ENCODE results near the gene KIF26B.

KIF26B gene

DNA sequence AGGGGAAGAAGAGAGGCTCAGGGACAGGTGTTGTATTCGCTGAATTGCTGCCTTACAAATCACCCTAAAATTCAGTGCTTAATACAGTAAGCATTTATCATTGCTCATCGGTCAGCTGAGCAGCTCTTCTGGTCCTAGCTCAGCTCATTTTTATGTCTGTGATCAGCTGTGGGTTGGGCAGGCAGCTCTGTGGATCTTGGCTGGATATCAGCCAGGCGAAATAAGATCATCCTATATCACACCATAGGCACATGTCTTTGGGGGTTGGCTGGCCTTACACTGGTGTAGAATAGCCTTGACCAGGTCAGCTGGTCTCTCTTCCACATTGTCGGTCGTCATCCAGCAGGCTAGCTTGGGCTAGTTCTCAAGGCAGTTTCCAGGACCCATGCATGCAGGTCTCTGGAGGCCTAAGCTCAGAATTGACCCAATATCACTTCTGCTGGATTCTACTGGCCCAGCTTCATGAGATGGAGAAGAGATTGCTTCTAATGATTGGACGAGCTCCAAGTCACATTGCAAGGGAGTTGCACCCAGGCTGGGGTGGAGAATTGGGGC, 448.6 kb downstream of the KIF26B start:
- in situ Hi-C loops (cut with HindIII; ENCODE audit: low pct_unique_long_range_greater_than_20kb, low sequenced_read_pairs) = no loop called here
- TF ChIP-seq JUND (IDR thresholded peaks at IDR 0.05; ENCODE audit: low read depth) = no peak
- no peak for DNase-seq (ENCODE audit: low read depth in 1 of 2, low spot score in 1 of 2)

DNA sequence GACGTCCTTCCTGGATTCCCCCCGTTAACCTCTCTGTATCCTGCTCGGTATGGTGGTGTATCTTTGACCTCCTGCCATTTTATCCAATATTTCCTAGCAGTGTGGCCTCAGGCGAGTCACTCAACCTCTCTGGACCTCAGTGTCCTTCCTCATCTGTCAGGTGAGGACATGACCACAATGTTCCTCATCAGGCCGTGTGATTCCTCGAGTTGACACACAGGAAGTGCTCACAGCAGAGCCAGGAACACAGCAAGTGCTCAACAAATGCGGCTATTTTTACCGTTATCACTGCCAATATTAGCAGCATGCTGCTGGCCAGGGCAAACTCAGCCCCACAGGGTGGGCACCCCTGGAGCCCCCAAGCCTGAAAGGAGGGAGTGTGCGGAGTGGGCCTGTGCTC, 450.2 kb downstream of the KIF26B start:
- in situ Hi-C loops (cut with HindIII; ENCODE audit: low pct_unique_long_range_greater_than_20kb, low sequenced_read_pairs) = no loop called here
- DNase-seq (ENCODE audit: low read depth in 1 of 2, low spot score in 1 of 2) = no peak

DNA sequence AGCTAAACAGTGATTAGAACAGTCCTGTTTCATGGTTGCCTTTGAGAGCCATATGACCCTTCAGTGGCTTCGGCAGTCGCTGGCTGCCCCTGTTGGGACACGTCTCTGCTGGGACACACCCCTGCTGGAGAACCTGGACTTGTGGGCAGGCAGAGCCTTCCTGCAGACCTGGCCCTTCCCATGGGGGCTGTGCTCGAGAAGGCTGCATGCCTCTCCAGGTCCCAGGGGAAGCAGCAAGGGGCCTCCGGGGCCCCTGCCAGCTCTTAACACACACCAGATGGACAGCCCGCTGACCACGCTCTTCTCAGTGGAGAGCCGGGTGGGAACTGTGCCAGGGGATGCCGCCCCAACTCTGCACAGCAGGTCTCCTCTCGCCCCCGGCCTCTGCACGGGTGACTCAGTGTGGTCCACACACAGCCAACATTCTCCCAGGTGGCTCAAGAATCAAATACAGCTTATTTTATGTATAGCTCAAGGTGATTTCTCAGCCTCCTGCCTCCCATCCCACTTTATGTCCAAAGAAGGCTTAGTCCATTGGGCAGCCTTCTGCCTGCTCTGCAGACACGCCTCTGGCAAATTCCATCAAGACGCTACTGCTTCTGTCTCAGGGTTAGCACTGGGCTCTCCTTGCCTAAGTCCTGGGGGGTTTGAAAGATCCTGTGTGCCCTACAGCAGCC, 450.8 kb downstream of the KIF26B start:
- TF ChIP-seq JUND (IDR thresholded peaks at IDR 0.05; ENCODE audit: low read depth) = no peak
- no peak for DNase-seq (ENCODE audit: low read depth in 1 of 2, low spot score in 1 of 2)
- in situ Hi-C loops (cut with HindIII; ENCODE audit: low pct_unique_long_range_greater_than_20kb, low sequenced_read_pairs) = no loop called here

More for the DNA sequence above, 450.2 kb downstream of the KIF26B start:
- no peak for TF ChIP-seq JUND (IDR thresholded peaks at IDR 0.05; ENCODE audit: low read depth)

DNA sequence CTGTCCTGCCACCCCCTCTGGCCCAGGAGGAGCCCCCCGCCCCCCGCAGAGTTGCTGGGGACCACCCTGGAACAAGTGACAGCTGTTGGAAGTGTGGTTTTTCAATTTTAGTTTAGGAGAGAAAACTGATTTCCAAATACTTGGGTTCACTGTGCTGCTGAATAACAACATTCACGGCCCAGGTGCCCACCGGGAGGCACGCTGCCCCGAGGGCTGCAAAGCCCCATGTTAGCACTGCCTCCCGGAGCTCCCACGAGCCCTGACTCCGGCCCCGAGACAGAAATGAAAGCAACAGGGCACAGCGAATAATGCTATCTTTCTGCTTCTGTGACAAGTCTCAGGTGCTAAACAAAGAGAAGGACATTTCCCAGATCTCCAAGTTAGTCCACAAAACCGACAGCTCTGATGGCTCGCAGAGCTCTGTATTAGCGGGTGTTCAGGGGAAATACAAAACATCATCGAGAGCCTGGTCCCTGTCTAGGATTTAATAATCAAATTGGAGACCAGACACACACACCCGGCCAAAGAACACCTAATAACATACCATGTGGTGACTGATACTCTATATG, 451.5 kb downstream of the KIF26B start:
- no peak for TF ChIP-seq JUND (IDR thresholded peaks at IDR 0.05; ENCODE audit: low read depth)
- DNase-seq (ENCODE audit: low read depth in 1 of 2, low spot score in 1 of 2) = no peak
- in situ Hi-C loops (cut with HindIII; ENCODE audit: low pct_unique_long_range_greater_than_20kb, low sequenced_read_pairs) = no loop called here

DNA sequence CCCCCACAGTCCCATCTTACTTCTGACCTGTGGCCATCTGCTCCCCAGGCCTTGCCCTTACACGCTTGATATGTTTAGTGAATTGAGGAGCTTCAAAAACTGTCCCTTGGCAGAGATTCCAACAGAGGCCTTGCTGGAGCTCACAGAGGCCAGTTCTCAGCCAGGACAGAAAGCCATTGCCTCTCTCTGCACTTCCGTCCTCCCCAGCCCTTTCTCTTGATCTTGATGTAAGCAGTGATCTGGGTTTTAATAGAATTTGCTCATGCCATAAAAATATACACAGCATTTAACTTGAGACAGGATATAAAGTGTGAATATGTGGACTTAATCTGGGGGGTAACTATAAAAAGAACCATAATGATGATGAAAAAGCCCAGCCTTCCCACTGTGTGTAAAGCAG, 453.5 kb downstream of the KIF26B start:
- TF ChIP-seq JUND (IDR thresholded peaks at IDR 0.05; ENCODE audit: low read depth) = no peak
- in situ Hi-C loops (cut with HindIII; ENCODE audit: low pct_unique_long_range_greater_than_20kb, low sequenced_read_pairs) = no loop called here
- no peak for DNase-seq (ENCODE audit: low read depth in 1 of 2, low spot score in 1 of 2)

DNA sequence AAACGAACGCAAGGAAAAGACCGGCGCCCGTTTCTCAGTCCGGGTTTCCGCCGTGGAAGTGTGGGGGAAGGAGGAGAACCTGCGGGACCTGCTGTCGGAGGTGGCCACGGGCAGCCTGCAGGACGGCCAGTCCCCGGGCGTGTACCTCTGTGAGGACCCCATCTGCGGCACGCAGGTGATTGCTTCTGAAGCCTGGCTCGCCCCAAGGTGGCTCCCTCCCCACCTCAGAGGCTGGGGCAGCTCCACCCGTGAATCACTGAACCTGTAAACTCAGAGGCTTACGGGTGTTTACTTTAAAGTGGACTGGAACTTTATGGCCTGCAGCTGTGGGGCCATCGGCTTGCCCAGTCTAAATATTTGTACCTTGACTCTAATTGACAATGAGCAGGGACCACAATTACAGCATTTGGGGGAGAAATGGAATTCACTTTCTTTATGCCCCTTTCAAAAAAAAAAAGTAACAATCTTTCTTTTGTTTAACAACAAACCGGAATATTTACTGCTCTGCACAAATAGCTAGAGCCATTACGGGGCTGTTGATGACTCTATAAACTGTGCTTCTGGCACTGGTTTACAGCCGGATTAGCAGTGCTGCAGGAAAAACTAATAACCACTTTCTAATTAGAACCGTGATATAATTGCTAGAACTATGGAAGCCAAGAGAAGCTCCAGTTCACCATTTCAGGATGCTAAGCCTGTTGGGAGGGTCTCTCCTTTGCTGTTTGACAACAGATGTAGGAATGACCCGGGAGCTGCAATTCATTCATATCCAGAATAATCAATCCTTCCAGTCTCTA, 454.8 kb downstream of the KIF26B start:
- in situ Hi-C loops (cut with HindIII; ENCODE audit: low pct_unique_long_range_greater_than_20kb, low sequenced_read_pairs) = no loop called here
- no peak for TF ChIP-seq JUND (IDR thresholded peaks at IDR 0.05; ENCODE audit: low read depth)
- peak in 1 of 2 experiments; percentile 12 for DNase-seq (ENCODE audit: low read depth in 1 of 2, low spot score in 1 of 2)

DNA sequence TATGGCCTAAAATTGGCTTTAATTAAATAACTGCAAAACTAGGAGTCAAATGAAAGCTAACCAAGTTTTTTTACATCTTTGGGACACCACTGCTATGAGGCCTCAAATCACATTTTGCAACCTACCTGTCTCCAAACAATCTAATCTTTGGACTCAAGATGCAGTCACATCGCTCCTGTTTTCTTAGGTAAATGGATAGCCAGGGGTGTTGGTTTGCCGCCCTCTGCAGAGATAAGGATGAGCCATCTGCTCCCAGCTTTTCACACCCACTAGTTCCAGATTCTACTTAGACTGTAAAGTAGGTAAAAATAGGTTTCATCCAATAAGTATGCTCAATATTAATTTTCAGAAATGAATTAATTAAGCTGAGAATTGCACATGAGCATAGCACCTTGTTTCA, 456.5 kb downstream of the KIF26B start:
- TF ChIP-seq JUND (IDR thresholded peaks at IDR 0.05; ENCODE audit: low read depth) = no peak
- in situ Hi-C loops (cut with HindIII; ENCODE audit: low pct_unique_long_range_greater_than_20kb, low sequenced_read_pairs) = no loop called here
- no peak for DNase-seq (ENCODE audit: low read depth in 1 of 2, low spot score in 1 of 2)

DNA sequence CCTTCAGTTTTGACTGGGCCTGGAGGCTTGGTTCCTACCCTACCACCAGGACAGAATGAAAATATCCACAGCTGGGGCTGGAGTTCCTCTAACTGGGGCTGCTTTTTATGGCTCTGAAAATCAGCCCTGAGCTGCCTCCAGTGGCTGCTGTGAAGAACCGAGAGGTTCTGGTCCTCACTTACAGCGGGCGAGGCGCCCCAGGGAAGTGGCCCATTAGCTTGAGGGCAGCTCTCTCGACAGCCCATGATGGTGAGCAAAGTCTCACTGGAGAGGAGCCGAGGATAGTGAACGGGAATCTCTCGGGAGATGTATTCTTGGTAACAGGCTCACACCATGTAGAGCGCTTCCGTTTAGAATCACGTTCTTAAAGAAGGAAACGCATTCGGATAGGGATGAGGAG, 459.7 kb downstream of the KIF26B start:
- no peak for TF ChIP-seq JUND (IDR thresholded peaks at IDR 0.05; ENCODE audit: low read depth)
- no peak for DNase-seq (ENCODE audit: low read depth in 1 of 2, low spot score in 1 of 2)
- in situ Hi-C loops (cut with HindIII; ENCODE audit: low pct_unique_long_range_greater_than_20kb, low sequenced_read_pairs) = no loop called here

DNA sequence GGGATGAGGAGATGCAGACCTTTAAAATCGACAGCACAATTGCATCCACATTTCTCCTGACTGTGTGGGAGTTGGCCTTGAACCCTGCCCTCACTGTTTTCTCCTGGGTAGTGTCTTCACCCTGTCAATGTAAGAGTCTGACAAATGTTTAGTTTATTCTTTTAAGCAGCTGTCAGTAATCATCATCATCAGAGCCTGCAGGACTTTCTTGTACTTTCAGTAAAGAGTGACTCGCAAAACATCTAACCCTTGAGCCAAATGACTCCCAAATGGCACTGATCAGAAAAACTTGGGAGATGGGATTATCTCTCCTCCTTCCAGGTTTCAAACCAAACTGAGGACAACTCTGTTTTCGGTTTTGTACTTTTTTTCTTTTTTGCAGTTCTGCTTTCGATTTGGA, 460.2 kb downstream of the KIF26B start:
- no peak for DNase-seq (ENCODE audit: low read depth in 1 of 2, low spot score in 1 of 2)
- in situ Hi-C loops (cut with HindIII; ENCODE audit: low pct_unique_long_range_greater_than_20kb, low sequenced_read_pairs) = no loop called here
- no peak for TF ChIP-seq JUND (IDR thresholded peaks at IDR 0.05; ENCODE audit: low read depth)

DNA sequence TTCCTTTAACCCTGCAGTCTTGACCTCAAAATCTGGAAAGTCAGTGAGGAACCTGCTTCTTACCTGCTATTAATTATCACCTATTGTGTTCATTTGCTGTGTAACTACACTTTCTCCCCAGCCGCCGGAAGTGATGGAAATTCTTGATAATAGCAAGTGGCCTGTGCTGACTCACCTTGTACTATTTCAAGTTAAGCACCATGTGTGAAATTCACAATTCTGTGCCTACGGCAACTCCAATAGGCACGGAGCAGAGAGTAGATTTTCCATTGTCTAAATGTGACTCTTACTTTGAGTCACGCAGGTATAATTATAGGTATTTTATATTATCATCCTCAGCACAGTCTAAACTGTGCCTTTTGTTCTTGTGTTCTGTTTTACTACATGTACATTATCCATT, 466.8 kb downstream of the KIF26B start:
- in situ Hi-C loops (cut with HindIII; ENCODE audit: low pct_unique_long_range_greater_than_20kb, low sequenced_read_pairs) = no loop called here
- TF ChIP-seq JUND (IDR thresholded peaks at IDR 0.05; ENCODE audit: low read depth) = no peak
- DNase-seq (ENCODE audit: low read depth in 1 of 2, low spot score in 1 of 2) = peak in 1 of 2 experiments; percentile 25

DNA sequence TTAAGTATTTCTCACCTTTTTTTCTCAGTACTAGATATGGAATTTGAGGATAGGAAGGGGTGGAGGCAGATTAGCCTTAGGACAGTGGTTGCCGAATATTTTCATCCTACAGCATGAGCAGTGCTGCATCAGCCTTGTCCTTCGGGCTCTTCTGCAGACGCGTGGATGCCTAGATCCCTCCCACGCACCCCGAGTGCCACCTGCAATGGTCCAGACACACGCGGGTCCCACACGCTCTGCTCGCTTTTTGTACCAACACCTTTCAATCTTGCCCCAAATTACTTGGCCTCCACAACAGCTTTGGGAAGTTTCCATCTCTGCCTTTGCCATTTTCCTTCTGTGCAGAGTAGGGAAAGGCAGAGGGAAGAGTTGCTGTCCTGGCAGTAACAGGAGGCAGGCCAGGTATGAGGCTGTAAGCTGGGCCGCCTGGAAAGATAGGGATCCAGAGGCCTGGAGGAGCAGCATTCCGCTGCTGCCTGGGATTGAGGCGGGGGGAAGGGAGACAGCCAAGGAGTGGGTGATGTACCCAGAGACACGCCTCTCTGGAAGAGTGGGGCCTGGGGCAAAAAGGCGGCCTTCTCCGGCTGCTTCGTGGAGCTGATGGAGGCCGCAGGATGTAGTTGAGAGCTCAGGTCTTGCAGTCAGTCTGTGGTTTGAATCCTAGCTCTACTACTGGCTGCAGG, 467.7 kb downstream of the KIF26B start:
- in situ Hi-C loops (cut with HindIII; ENCODE audit: low pct_unique_long_range_greater_than_20kb, low sequenced_read_pairs) = no loop called here
- TF ChIP-seq JUND (IDR thresholded peaks at IDR 0.05; ENCODE audit: low read depth) = no peak
- DNase-seq (ENCODE audit: low read depth in 1 of 2, low spot score in 1 of 2) = peak in 1 of 2 experiments; percentile 23

DNA sequence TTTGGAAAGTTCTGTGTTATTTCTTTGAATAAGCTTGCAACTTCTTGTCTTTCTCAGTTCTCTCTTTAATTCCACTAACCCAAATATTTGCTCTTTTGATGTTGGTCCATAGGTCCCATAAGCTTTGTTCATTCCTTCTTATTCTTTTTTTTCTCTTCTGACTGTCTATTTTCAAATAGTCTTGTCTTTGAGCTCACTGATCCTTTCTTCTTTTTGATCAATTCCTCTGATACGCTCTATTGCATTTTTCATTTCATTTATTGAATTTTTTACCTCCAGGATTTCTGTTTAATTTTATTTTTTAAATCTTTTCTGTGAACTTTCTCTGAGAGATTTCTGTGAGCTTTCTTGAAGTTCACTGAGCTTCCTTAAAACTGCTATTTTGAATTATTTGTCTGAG, 486.6 kb downstream of the KIF26B start:
- in situ Hi-C loops (cut with HindIII; ENCODE audit: low pct_unique_long_range_greater_than_20kb, low sequenced_read_pairs) = no loop called here
- DNase-seq (ENCODE audit: low read depth in 1 of 2, low spot score in 1 of 2) = no peak
- no peak for TF ChIP-seq JUND (IDR thresholded peaks at IDR 0.05; ENCODE audit: low read depth)
